HepG2 (cell line): ENCODE results near the gene PSMB3. TPM values are rescaled to one million over a fixed set of nuclear protein-coding genes. Genes with fewer than 3 reads are reported as not detected.

ENCODE experiments used
- CREB1 ChIP-seq, 2 experiments: fragments of 450-650 bp in 1 of 2; IDR thresholded peaks; 2 replicates each; pipeline ENCODE4 v1.6.1; 2016 to 2017; ENCODE audit warnings: control low read depth in 1 of 2, mild to moderate bottlenecking in 1 of 2, missing compliant biosample characterization in 1 of 2, missing genetic modification characterization in 1 of 2
- EP300 ChIP-seq, 3 experiments: sonication (generic) in 1 of 3; formaldehyde crosslinking in 1 of 3; IDR thresholded peaks; 2 replicates each; pipeline versions ENCODE4 v1.5.1 to v1.6.1; 2011 to 2020; ENCODE audit warnings: low read depth in 2 of 3, low read length in 2 of 3, borderline replicate concordance in 1 of 3, improper control_type of control experiment in 1 of 3, mild to moderate bottlenecking in 1 of 3, missing genetic modification reagents in 1 of 3, moderate library complexity in 1 of 3
- FOXO4 ChIP-seq: sonication (generic); formaldehyde crosslinking; conservative IDR thresholded peaks from 2 replicates; pipeline ENCODE4 v1.8.1; 2023; ENCODE audit warnings: missing genetic modification reagents
- REL ChIP-seq: sonication (generic); formaldehyde crosslinking; conservative IDR thresholded peaks from 2 replicates; pipeline ENCODE4 v1.8.0; 2022; ENCODE audit warnings: mild to moderate bottlenecking, missing genetic modification reagents, moderate library complexity
- ZNF205 ChIP-seq: IDR thresholded peaks from 2 replicates; pipeline ENCODE4 v1.6.1; 2018; ENCODE audit warnings: missing biosample characterization, missing genetic modification reagents
- ZNF407 ChIP-seq: sonication (generic); formaldehyde crosslinking; IDR thresholded peaks from one replicate; pipeline ENCODE4 v1.5.1; 2020; ENCODE audit warnings: mild to moderate bottlenecking, missing genetic modification reagents; ENCODE audit errors: not compliant biosample characterization
- ZNF687 ChIP-seq: sonication (generic); formaldehyde crosslinking; IDR thresholded peaks from 2 replicates; pipeline ENCODE4 v1.5.1; 2020; ENCODE audit warnings: mild to moderate bottlenecking, missing genetic modification reagents, moderate library complexity
- polyA plus RNA-seq, 8 experiments: library from polyadenylated mRNA; depleted of rRNA in 3 of 8; stranded (reverse) in 7 of 8; unstranded in 1 of 8; fragments of >200 nt; fragmentation: Illumina TruSeq in 4 of 8; extraction: Trizol in 4 of 8; gene quantifications; 2 replicates each; pipeline versions ENCODE4 v1.2.1 to v1.2.3, GENCODE V29; 2011 to 2016; ENCODE audit warnings: low read depth in 4 of 8, missing spikeins in 1 of 8, mixed read lengths in 1 of 8; ENCODE audit not compliant: insufficient read depth in 1 of 8
- total RNA-seq, 5 experiments: library from RNA; depleted of rRNA; stranded (reverse); fragments of >200 nt; fragmentation: Illumina TruSeq; extraction: Trizol; gene quantifications; 2 replicates each; pipeline ENCODE4 v1.2.3, GENCODE V29; 2016; ENCODE audit warnings: low read depth in 1 of 5

Gene PSMB3
- total and polyA plus RNA-seq, 2 of the 13 experiments (the other 11 are each of a cell fraction or from before 2014, with no cell fraction given) = 366 to 517 TPM

- TF ChIP-seq FOXO4 (CRISPR knock-in tag) = 0 out of 2 replicates have a peak, but pooled peaks have one; percentile 38
- TF ChIP-seq ZNF687 = 0 out of 2 replicates have a peak, but pooled peaks have one; percentile 14
- TF ChIP-seq CREB1 (IDR thresholded peaks at IDR 0.05) = no peak
- TF ChIP-seq CREB1 (CRISPR knock-in tag; IDR thresholded peaks at IDR 0.05) = no peak
- TF ChIP-seq EP300 (IDR thresholded peaks at IDR 0.05; ENCODE audit: low read depth in 2 of 2, low read length in 2 of 2) = no peak
- no peak for TF ChIP-seq EP300 (CRISPR knock-in tag; IDR thresholded peaks at IDR 0.05; ENCODE audit: borderline replicate concordance)
- no peak for TF ChIP-seq REL
- TF ChIP-seq ZNF407 (CRISPR knock-in tag) = no peak
- no peak for TF ChIP-seq ZNF205 (CRISPR knock-in tag)
- TF ChIP-seq, all 625 proteins: peak for 6
These were observed 13.8 kb downstream of the PSMB3 start (continued) for GRCh38 chr17:38766341-38766740.
